ENCODE measurements around the gene PTGR2.

- TF ChIP-seq POLR2A (IDR thresholded peaks at IDR 0.05), result no peak
- TF ChIP-seq CTCF (IDR thresholded peaks at IDR 0.05), result no peak
These were observed 26.8 kb downstream of the PTGR2 start for GRCh38 chr14:73878436-73878835.
